WTC11 (cell line): ENCODE results near the gene IL12RB1. TPM values are rescaled to one million over a fixed set of nuclear protein-coding genes. Genes with fewer than 3 reads are reported as not detected.

Experiments
- ATAC-seq: fragments of 200-7000 bp; cut with Tn5 transposase; 2 replicates; pipeline ENCODE4 v1.10.0; 2021; ENCODE audit warnings: mild to moderate bottlenecking, moderate library complexity
- CTCF ChIA-PET: fragments of 300-600 bp; sonication (Branson Sonifier 250); formaldehyde crosslinking; loops from one replicate; lab custom pipeline; 2021; ENCODE audit warnings: antibody characterized with exemption; lab: Charles Lee
- POLR2A ChIA-PET: fragments of 350-600 bp; sonication (Branson Sonifier 250); formaldehyde crosslinking; loops from one replicate; lab custom pipeline; 2021; ENCODE audit warnings: antibody characterized with exemption; lab: Charles Lee
- DNase-seq: peaks from one replicate; pipeline ENCODE4 v3.0.0; 2021; ENCODE audit warnings: low spot score
- H3K27ac Mint-ChIP-seq: 2 replicates; pipeline ENCODE4 v1.8.0; 2021; ENCODE audit warnings: mixed read lengths
- H3K27me3 Mint-ChIP-seq: 2 replicates; pipeline ENCODE4 v1.8.0; 2021; ENCODE audit warnings: low read depth, mild to moderate bottlenecking, moderate library complexity, mixed read lengths
- H3K36me3 Mint-ChIP-seq: 2 replicates; pipeline ENCODE4 v1.8.0; 2021; ENCODE audit warnings: mixed read lengths
- H3K4me1 Mint-ChIP-seq: 2 replicates; pipeline ENCODE4 v1.8.0; 2022; ENCODE audit warnings: mixed read lengths
- H3K4me3 Mint-ChIP-seq: 2 replicates; pipeline ENCODE4 v1.8.0; 2021; ENCODE audit warnings: mild to moderate bottlenecking, moderate library complexity, mixed read lengths
- H3K9me3 Mint-ChIP-seq: 2 replicates; pipeline ENCODE4 v1.8.0; 2021; ENCODE audit warnings: mixed read lengths
- AR ChIP-seq: fragments of 250-450 bp; sonication (Bioruptor Pico); IDR thresholded peaks from 2 replicates; pipeline ENCODE4 v1.9.0; 2021; ENCODE audit warnings: mild to moderate bottlenecking
- ATF1 ChIP-seq: sonication (generic); formaldehyde crosslinking; IDR thresholded peaks from 2 replicates; pipeline ENCODE4 v1.8.1; 2023; ENCODE audit warnings: mild to moderate bottlenecking, moderate library complexity, missing genetic modification reagents
- ATF3 ChIP-seq: sonication (generic); formaldehyde crosslinking; conservative IDR thresholded peaks from 2 replicates; pipeline ENCODE4 v1.8.1; 2022; ENCODE audit warnings: mild to moderate bottlenecking, missing genetic modification reagents
- CBFB ChIP-seq: sonication (generic); formaldehyde crosslinking; IDR thresholded peaks from 2 replicates; pipeline ENCODE4 v1.8.1; 2022; ENCODE audit warnings: mild to moderate bottlenecking, low read depth, missing genetic modification reagents
- E2F4 ChIP-seq: sonication (generic); formaldehyde crosslinking; IDR thresholded peaks from 2 replicates; pipeline ENCODE4 v1.8.1; 2022; ENCODE audit warnings: low read depth, mild to moderate bottlenecking, moderate library complexity, missing genetic modification reagents, borderline replicate concordance
- ELF4 ChIP-seq: sonication (generic); formaldehyde crosslinking; IDR thresholded peaks from 2 replicates; pipeline ENCODE4 v1.8.1; 2022; ENCODE audit warnings: low read depth, mild to moderate bottlenecking, moderate library complexity, missing genetic modification reagents
- ERG ChIP-seq: fragments of 250-450 bp; sonication (Bioruptor Pico); IDR thresholded peaks from 2 replicates; pipeline ENCODE4 v1.8.0; 2021; ENCODE audit warnings: mild to moderate bottlenecking
- GTF2I ChIP-seq: fragments of 250-450 bp; sonication (Bioruptor Pico); conservative IDR thresholded peaks from 2 replicates; pipeline ENCODE4 v1.4.0; 2021; ENCODE audit warnings: mild to moderate bottlenecking
- HMGA2 ChIP-seq: fragments of 250-450 bp; sonication (Bioruptor Pico); IDR thresholded peaks from 2 replicates; pipeline ENCODE4 v1.4.0; 2021; ENCODE audit warnings: mild to moderate bottlenecking, moderate library complexity
- JAZF1 ChIP-seq: fragments of 250-450 bp; sonication (Bioruptor Pico); IDR thresholded peaks from 2 replicates; pipeline ENCODE4 v1.9.0; 2021; ENCODE audit warnings: moderate library complexity, mild to moderate bottlenecking, inconsistent platforms
- MLX ChIP-seq: sonication (generic); formaldehyde crosslinking; IDR thresholded peaks from 2 replicates; pipeline ENCODE4 v1.8.1; 2023; ENCODE audit warnings: mild to moderate bottlenecking, missing genetic modification reagents, moderate library complexity
- NFATC4 ChIP-seq: fragments of 250-450 bp; sonication (Bioruptor Pico); IDR thresholded peaks from 2 replicates; pipeline ENCODE4 v1.9.0; 2021; ENCODE audit warnings: mild to moderate bottlenecking
- RELA ChIP-seq: sonication (generic); formaldehyde crosslinking; IDR thresholded peaks from 2 replicates; pipeline ENCODE4 v1.8.1; 2022; ENCODE audit warnings: missing genetic modification reagents, mild to moderate bottlenecking, borderline replicate concordance
- SMAD3 ChIP-seq: sonication (generic); formaldehyde crosslinking; IDR thresholded peaks from 2 replicates; pipeline ENCODE4 v1.8.0; 2022; ENCODE audit warnings: missing genetic modification reagents, mild to moderate bottlenecking, borderline replicate concordance
- SMAD4 ChIP-seq: sonication (generic); formaldehyde crosslinking; IDR thresholded peaks from 2 replicates; pipeline ENCODE4 v1.8.0; 2022; ENCODE audit warnings: mild to moderate bottlenecking, missing genetic modification reagents
- TCF7 ChIP-seq: sonication (generic); formaldehyde crosslinking; IDR thresholded peaks from 2 replicates; pipeline ENCODE4 v1.8.0; 2022; ENCODE audit warnings: mild to moderate bottlenecking, low read depth, missing genetic modification reagents, moderate library complexity
- TEAD1 ChIP-seq: sonication (generic); formaldehyde crosslinking; IDR thresholded peaks from 2 replicates; pipeline ENCODE4 v1.8.0; 2022; ENCODE audit warnings: mild to moderate bottlenecking, missing genetic modification reagents
- ZBTB43 ChIP-seq: sonication (generic); formaldehyde crosslinking; IDR thresholded peaks from 2 replicates; pipeline ENCODE4 v1.8.1; 2023; ENCODE audit warnings: mild to moderate bottlenecking, missing genetic modification reagents
- ZMAT4 ChIP-seq: fragments of 250-450 bp; sonication (Bioruptor Pico); IDR thresholded peaks from 2 replicates; pipeline ENCODE4 v1.9.0; 2021; ENCODE audit warnings: mild to moderate bottlenecking
- ZSCAN18 ChIP-seq: fragments of 250-450 bp; sonication (Bioruptor Pico); IDR thresholded peaks from 2 replicates; pipeline ENCODE4 v2.1.2; 2022; ENCODE audit warnings: mild to moderate bottlenecking, moderate library complexity
- total RNA-seq: library from RNA; stranded (reverse); gene quantifications from 3 replicates; pipeline ENCODE4 v1.2.3, GENCODE V29; 2021

IL12RB1 gene
- total RNA-seq, 1 experiment from 2014 or later = not detected

- Mint-ChIP-seq H3K4me3 (no peak overlapping the region), H3K9me3 (no peaks in the 10 kb centered on the region), H3K27me3 (peaks cover 8% of the 10 kb centered on the region), H3K27ac (no peak overlapping the region), H3K36me3 (peaks cover 10% of the 10 kb centered on the region), H3K4me1 (peaks cover 20% of the 10 kb centered on the region)
- no peak for TF ChIP-seq TEAD1 (CRISPR knock-in tag)
- TF ChIP-seq MLX (CRISPR knock-in tag) = no peak
- no peak for TF ChIP-seq TCF7 (CRISPR knock-in tag)
- no peak for TF ChIP-seq SMAD3
- TF ChIP-seq ATF1 (CRISPR knock-in tag) = no peak
- TF ChIP-seq E2F4 = no peak
- TF ChIP-seq JAZF1 (CRISPR knock-in tag) = no peak
- TF ChIP-seq ATF3 = no peak
- no peak for TF ChIP-seq NFATC4 (CRISPR knock-in tag)
- TF ChIP-seq HMGA2 = no peak
- TF ChIP-seq ZBTB43 (CRISPR knock-in tag) = no peak
- TF ChIP-seq SMAD4 = no peak
- TF ChIP-seq AR (CRISPR knock-in tag) = no peak
- TF ChIP-seq RELA (CRISPR knock-in tag) = no peak
- TF ChIP-seq ELF4 (CRISPR knock-in tag) = no peak
- TF ChIP-seq GTF2I (CRISPR knock-in tag) = no peak
- no peak for TF ChIP-seq ZSCAN18 (CRISPR knock-in tag)
- TF ChIP-seq CBFB (CRISPR knock-in tag) = no peak
- no peak for TF ChIP-seq ERG (CRISPR knock-in tag)
- TF ChIP-seq ZMAT4 (CRISPR knock-in tag) = no peak
- DNase-seq (no peak), ATAC-seq (no peak)
- ChIA-PET POLR2A (no interaction called here), CTCF (interaction anchor here (2.8 kb wide), 1 partner anchor 10 kb away, joined by 12 read pairs; no protein-coding TSS in a partner anchor)
Observed at GRCh38 chr19:18122860-18123795, 36.4 kb upstream of the IL12RB1 start.
